Adrenal gland (tissue), 12 donors: ENCODE measurements around the gene ACHE. TPM values are rescaled to one million over a fixed set of nuclear protein-coding genes. Genes with fewer than 3 reads are reported as not detected.

Source experiments
- DNase-seq, 7 donors: peaks; one replicate each; pipeline ENCODE4 v3.0.0-alpha.2; 2019 to 2020
- H3K27ac ChIP-seq, 5 donors: fragments of 200-600 bp; sonication (generic) in 4 of 5; 1 replicate in 3 of 5; 2 replicates in 2 of 5; pipeline versions ENCODE4 v1.5.1 to v1.8.0; 2016 to 2020; ENCODE audit warnings: mild to moderate bottlenecking in 1 of 5
- H3K27me3 ChIP-seq: fragments of 200-600 bp; 2 replicates; pipeline ENCODE4 v1.8.0; 2021
- H3K36me3 ChIP-seq, 2 donors: fragments of 200-600 bp; replicated peaks in 1 of 2; 1 replicate in 1 of 2; 2 replicates in 1 of 2; pipeline versions ENCODE4 v1.5.1 to v1.8.0; 2018 to 2022
- H3K4me1 ChIP-seq, 2 donors: fragments of 200-600 bp; replicated peaks in 1 of 2; 1 replicate in 1 of 2; 2 replicates in 1 of 2; pipeline versions ENCODE4 v1.5.1 to v1.8.0; 2018 to 2021
- H3K4me3 ChIP-seq, 4 donors: fragments of 200-600 bp; sonication (generic) in 3 of 4; one replicate each; pipeline ENCODE4 v1.5.1; 2016 to 2018
- H3K9me3 ChIP-seq, 3 donors: fragments of 200-600 bp; sonication (generic) in 1 of 3; replicated peaks in 1 of 3; 1 replicate in 2 of 3; 2 replicates in 1 of 3; pipeline versions ENCODE4 v1.5.1 to v1.8.0; 2016 to 2021
- POLR2A ChIP-seq, 2 donors: fragments of 450-650 bp; IDR thresholded peaks; one replicate each; pipeline ENCODE4 v1.6.1; 2017; ENCODE audit warnings: antibody characterized with exemption in 2 of 2, mild to moderate bottlenecking in 2 of 2, moderate library complexity in 1 of 2
- WGBS, 4 donors: extraction: QIAGEN DNeasy Blood & Tissue Kit in 2 of 4; methylation state at CpG; one replicate each; pipeline versions ENCODE4 v1.1.5 to v1.1.7; 2013 to 2017; 5-methylcytosine and 5-hydroxymethylcytosine counted together
- intact Hi-C, 2 donors: fragments of 100-400 bp; cut with DNase I; formaldehyde crosslinking; loops; one replicate each; pipeline versions ENCODE4 v1.14.1 to v1.15.0; 2022 to 2023
- polyA plus RNA-seq, 3 donors: library from polyadenylated mRNA; stranded (reverse); fragments of 200-250 nt in 2 of 3; fragments of 350-450 nt in 1 of 3; fragmentation: Illumina TruSeq in 1 of 3; extraction: RNeasy Lipid Tissue Mini Kit (QIAGEN cat#74804) in 1 of 3; gene quantifications; one replicate each; pipeline ENCODE4 v1.2.3, GENCODE V29; 2013 to 2014
- total RNA-seq, 9 donors: library from RNA; depleted of rRNA in 4 of 9; stranded (reverse); fragments of >200 nt in 4 of 9; fragments of 120-200 nt in 1 of 9; fragmentation: NEBNext Ultra II Directional in 1 of 9; extraction: Animal tissue kit (Norgen Biotek cat#: 25700) in 1 of 9; gene quantifications; one replicate each; pipeline versions ENCODE4 v1.1.0 to v1.2.4, GENCODE V29; 2013 to 2023
- TF ChIP-seq, protein P1 (sequence below), 6 experiments: fragments of 450-650 bp in 4 of 6; fragments of 200-600 bp in 2 of 6; sonication (generic) in 1 of 6; IDR thresholded peaks; 1 replicate in 5 of 6; 2 replicates in 1 of 6; pipeline versions ENCODE4 v1.5.1 to v1.8.0; 2016 to 2021; ENCODE audit warnings: antibody characterized with exemption in 6 of 6, mild to moderate bottlenecking in 2 of 6, moderate library complexity in 1 of 6
- donor health status: healthy with polysubstance abuse.
- donor health status: Bipolar disorder and iron deficiency.
- donor health status: DM: yes; HTN: yes; CAD: no.
- donor health status: DM: no; HTN: no; CAD: no.
- donor health status: DM: no; HTN: no; CAD: no.
- donor health status: DM: yes; HTN: yes; CAD: no.

ACHE gene
- total and polyA plus RNA-seq, 12 donors: 0.26 to 10.2 (median 2.1) TPM

DNA sequence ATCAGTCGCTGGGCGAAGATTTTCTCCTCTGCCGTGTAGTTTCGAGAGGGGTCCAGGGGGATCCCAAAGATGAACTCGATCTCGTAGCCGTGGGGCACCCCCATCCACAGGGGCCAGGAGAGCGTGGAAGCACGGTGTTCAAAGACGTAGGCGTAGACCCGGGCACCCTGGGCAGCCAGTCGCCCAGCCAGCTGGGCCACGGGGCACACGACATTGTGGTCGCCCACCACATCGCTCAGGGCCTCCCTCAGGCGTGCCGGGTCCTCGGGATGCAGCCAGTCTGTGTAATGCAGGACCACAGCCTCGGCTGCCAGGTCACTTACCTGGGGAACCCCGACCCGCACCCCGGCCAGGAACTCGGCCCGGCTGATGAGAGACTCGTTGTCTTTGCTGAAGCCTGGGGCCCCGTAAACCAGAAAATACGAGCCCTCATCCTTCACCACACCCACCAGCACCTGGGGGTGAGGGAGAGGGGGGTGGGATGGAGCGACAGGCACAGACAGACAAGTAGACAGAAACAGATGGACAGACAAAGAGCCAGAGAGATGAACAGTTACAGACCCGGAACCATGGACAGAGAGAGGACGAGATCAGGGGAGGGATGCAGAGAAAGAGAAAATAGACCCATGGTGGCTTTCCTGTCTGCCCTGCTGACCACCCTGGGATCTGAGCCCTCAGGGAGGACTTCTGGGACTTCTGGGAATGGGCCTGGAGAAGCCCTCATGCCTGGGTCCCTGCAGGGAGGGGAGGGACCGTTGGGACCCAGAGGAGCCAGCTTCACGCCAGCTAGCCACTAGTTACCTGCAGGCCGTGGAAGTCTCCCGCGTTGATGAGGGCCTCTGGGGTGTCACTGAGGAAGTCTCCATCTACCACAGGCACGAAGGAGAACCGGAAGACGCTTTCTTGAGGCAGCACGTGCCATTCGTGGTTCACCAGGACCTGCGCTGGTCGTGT is 3.0 kb downstream of the ACHE start:
- H3K4me1 ChIP-seq: peaks cover 24 to 42% of the 10 kb centered on the region in 2 donors
- intact Hi-C loops: loop anchor here in 1 of 2 donors (10.0 kb wide), 2 partner anchors 272 to 392 kb away; partner anchors contain the start of gene VGF

DNA sequence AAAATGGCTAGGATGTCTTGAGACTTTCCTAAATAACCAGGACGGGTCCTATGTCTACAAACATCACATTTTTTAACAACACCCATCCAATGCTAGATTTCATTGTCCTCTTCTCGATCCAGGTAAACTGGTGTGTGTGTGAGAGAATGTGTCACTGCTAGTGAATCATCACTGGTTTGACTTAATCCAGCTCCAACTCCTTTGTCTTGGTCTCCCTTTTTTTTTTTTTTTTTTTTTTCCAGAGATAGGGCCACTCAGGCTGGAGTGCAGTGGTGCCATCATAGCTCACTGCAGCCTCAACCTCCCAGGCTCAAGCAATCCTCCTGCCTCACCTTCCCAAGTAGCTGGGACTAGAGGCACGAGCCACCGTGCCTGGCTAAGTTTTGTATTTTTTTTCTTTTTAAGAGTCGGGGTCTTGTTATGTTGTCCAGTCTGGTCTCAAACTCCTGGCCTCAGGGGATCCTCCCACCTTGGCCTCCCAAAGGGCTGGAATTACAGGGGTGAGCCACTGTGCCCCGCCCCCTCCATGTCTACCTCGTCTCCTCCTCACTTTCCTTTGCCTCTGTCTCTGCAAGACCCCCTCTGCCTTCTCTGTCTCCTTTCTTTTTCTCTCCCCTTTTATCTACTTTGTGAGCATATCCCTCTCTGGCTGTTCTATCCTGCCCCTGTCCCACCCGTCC is 4.0 kb downstream of the ACHE start:
- TF ChIP-seq, protein P1, sequence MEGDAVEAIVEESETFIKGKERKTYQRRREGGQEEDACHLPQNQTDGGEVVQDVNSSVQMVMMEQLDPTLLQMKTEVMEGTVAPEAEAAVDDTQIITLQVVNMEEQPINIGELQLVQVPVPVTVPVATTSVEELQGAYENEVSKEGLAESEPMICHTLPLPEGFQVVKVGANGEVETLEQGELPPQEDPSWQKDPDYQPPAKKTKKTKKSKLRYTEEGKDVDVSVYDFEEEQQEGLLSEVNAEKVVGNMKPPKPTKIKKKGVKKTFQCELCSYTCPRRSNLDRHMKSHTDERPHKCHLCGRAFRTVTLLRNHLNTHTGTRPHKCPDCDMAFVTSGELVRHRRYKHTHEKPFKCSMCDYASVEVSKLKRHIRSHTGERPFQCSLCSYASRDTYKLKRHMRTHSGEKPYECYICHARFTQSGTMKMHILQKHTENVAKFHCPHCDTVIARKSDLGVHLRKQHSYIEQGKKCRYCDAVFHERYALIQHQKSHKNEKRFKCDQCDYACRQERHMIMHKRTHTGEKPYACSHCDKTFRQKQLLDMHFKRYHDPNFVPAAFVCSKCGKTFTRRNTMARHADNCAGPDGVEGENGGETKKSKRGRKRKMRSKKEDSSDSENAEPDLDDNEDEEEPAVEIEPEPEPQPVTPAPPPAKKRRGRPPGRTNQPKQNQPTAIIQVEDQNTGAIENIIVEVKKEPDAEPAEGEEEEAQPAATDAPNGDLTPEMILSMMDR (IDR thresholded peaks at IDR 0.05): no peak
- TF ChIP-seq POLR2A (IDR thresholded peaks at IDR 0.05): no peak
- Histone ChIP-seq H3K27me3 (peaks cover 17% of the 10 kb centered on the region), H3K9me3 (no peaks in the 10 kb centered on the region), H3K27ac (peak overlapping the region in 1 of 5 donors; percentile 90), H3K4me3 (no peak overlapping the region), H3K4me1 (peaks cover 24 to 51% of the 10 kb centered on the region in 2 donors), H3K36me3 (peaks cover 0 to 17% of the 10 kb centered on the region in 2 donors)
- intact Hi-C loops: loop anchor here in 1 of 2 donors (10.0 kb wide), 2 partner anchors 273 to 393 kb away; partner anchors contain the start of gene VGF
- peak in 1 of 7 donors; percentile 20 for DNase-seq
- WGBS, 4 donors: 72 to 80% (median 78%) methylated on average over 8 of the region's 8 CpGs

More for the DNA sequence above, 3.0 kb downstream of the ACHE start:
- TF ChIP-seq, protein P1 (IDR thresholded peaks at IDR 0.05): no peak
- TF ChIP-seq POLR2A (IDR thresholded peaks at IDR 0.05): no peak
- WGBS, 4 donors: 88 to 93% (median 90%) methylated on average over 15 to 44 of the region's 44 CpGs
- DNase-seq: peak in 1 of 7 donors; percentile 26
- peaks cover 21% of the 10 kb centered on the region for H3K27me3 ChIP-seq
- H3K4me3 ChIP-seq: no peak overlapping the region
- H3K36me3 ChIP-seq: peaks cover 0 to 8% of the 10 kb centered on the region in 2 donors
- H3K27ac ChIP-seq: no peak overlapping the region
- no peaks in the 10 kb centered on the region for H3K9me3 ChIP-seq

DNA sequence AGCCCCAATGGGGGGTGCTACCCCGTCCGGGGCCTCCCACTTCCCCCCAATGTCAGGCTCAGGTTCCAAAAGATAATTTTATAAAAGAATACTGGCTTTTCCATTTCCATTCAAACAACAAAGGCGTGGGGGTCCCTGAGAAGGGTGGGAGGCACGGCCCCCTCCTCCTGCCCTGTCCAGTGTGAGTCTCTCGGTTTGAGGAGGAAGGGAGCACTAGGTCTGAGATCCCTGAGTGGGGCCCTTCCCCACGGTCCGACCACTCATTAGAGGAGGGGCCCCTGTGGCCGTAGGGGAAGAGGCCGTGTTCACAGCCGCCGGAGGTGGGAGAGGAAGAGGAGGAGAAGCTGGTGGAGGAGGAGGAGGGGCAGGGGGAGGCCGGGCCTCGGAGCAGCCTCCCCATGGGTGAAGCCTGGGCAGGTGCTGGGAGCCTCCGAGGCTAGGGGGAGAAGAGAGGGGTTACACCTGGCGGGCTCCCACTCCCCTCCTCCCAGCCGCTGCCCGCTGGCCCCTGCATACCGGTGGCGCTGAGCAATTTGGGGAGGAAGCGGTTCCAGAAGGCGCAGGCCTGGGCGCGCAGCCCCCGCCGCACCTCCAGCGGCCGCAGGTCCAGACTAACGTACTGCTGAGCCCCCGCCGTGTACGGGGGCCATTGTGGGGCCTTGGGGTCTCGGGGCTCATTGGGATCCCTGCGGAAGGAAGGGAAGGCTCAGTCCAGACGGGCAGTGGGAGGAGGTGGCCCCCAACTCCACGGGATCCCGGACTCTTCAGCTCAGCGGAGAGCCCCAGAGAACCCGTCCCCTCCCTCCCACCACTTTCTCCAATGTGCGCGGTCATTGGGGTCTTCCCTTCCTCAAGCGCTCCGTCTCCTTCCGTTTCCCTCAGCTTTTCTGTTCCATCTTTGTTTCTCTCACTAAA is 4.8 kb downstream of the ACHE start:
- H3K4me3 ChIP-seq: peak overlapping the region in 2 of 4 donors; percentile 40 to 65
- intact Hi-C loops: loop anchor here in 1 of 2 donors (10.0 kb wide), 2 partner anchors 274 to 394 kb away; partner anchors contain the start of gene VGF
- WGBS, 4 donors: 22 to 37% (median 31%) methylated on average over 20 to 43 of the region's 43 CpGs
- peak overlapping the region in 4 of 5 donors; percentile 77 to 94 (median 86) for H3K27ac ChIP-seq
- H3K36me3 ChIP-seq: peaks cover 0 to 25% of the 10 kb centered on the region in 2 donors
- H3K4me1 ChIP-seq: peaks cover 24 to 49% of the 10 kb centered on the region in 2 donors
- TF ChIP-seq, protein P1 (IDR thresholded peaks at IDR 0.05): no peak
- no peak for TF ChIP-seq POLR2A (IDR thresholded peaks at IDR 0.05)
- peak in 2 of 7 donors; percentile 41 to 52 for DNase-seq
- peaks cover 9% of the 10 kb centered on the region for H3K27me3 ChIP-seq
- no peaks in the 10 kb centered on the region for H3K9me3 ChIP-seq
